Tibial nerve (tissue), 4 donors: ENCODE results near the gene TGIF2.

ENCODE experiments used
- CTCF ChIP-seq, 5 experiments: fragments of 200-600 bp in 3 of 5; fragments of 450-650 bp in 2 of 5; sonication (generic) in 3 of 5; IDR thresholded peaks; one replicate each; pipeline ENCODE4 v1.5.1; 2016 to 2019; ENCODE audit warnings: antibody characterized with exemption in 5 of 5, mild to moderate bottlenecking in 3 of 5, moderate library complexity in 2 of 5
- EP300 ChIP-seq, 2 donors: sonication (generic); formaldehyde crosslinking; IDR thresholded peaks; one replicate each; pipeline ENCODE4 v1.6.1; 2017; ENCODE audit warnings: antibody characterized with exemption in 2 of 2, mild to moderate bottlenecking in 1 of 2

GRCh38 chr20:36605399-36606157, 32.2 kb downstream of the TGIF2 start, which contains the start of gene RAB5IF:
- TF ChIP-seq EP300 (IDR thresholded peaks at IDR 0.05) (peak; percentile 95 to 98), CTCF (IDR thresholded peaks at IDR 0.05) (peak; percentile 82 to 99 (median 94))
